Prostate gland (tissue), 2 donors: ENCODE results near the gene PIGX. TPM values are rescaled to one million over a fixed set of nuclear protein-coding genes. Genes with fewer than 3 reads are reported as not detected.

Source experiments
- DNase-seq: peaks from one replicate; pipeline ENCODE4 v3.0.0-alpha.2; 2019; ENCODE audit warnings: low spot score
- H3K27ac ChIP-seq, 2 donors: fragments of 200-600 bp; sonication (generic); 2 replicates each; pipeline ENCODE4 v1.5.1; 2017 to 2019
- H3K27me3 ChIP-seq: fragments of 200-600 bp; sonication (generic); replicated peaks from 2 replicates; pipeline ENCODE4 v1.5.1; 2019; ENCODE audit not compliant: insufficient read depth
- H3K36me3 ChIP-seq, 2 donors: fragments of 200-600 bp; sonication (generic); 1 replicate in 1 of 2; 2 replicates in 1 of 2; pipeline versions ENCODE4 v1.5.1 to v1.8.1; 2017 to 2019
- H3K4me1 ChIP-seq: fragments of 200-600 bp; sonication (generic); replicated peaks from 2 replicates; pipeline ENCODE4 v1.5.1; 2019
- H3K4me3 ChIP-seq, 2 donors: fragments of 200-600 bp; sonication (generic); 2 replicates each; pipeline ENCODE4 v1.5.1; 2017 to 2019
- H3K9me3 ChIP-seq: fragments of 200-600 bp; sonication (generic); 2 replicates; pipeline ENCODE4 v1.5.1; 2017
- CTCF ChIP-seq, 4 experiments: fragments of 200-600 bp in 2 of 4; fragments of 450-650 bp in 2 of 4; sonication (generic) in 2 of 4; IDR thresholded peaks; 1 replicate in 3 of 4; 2 replicates in 1 of 4; pipeline ENCODE4 v1.5.1; 2016 to 2019; ENCODE audit warnings: antibody characterized with exemption in 4 of 4, mild to moderate bottlenecking in 2 of 4, moderate library complexity in 2 of 4
- POLR2A ChIP-seq: fragments of 450-650 bp; IDR thresholded peaks from one replicate; pipeline ENCODE4 v1.6.1; 2016; ENCODE audit warnings: antibody characterized with exemption, mild to moderate bottlenecking
- POLR2AphosphoS5 ChIP-seq: sonication (generic); formaldehyde crosslinking; IDR thresholded peaks from one replicate; pipeline ENCODE4 v1.6.1; 2017; ENCODE audit warnings: antibody characterized with exemption
- WGBS: methylation state at CpG from one replicate; pipeline ENCODE4 v1.1.5; 2018; 5-methylcytosine and 5-hydroxymethylcytosine counted together
- intact Hi-C: fragments of 100-400 bp; cut with DNase I; formaldehyde crosslinking; loops from one replicate; pipeline ENCODE4 v1.14.2; 2022
- total RNA-seq, 2 donors: library from RNA; depleted of rRNA; stranded (reverse); fragments of >200 nt; gene quantifications; one replicate each; pipeline ENCODE4 v1.1.0, GENCODE V29; 2016

The PIGX gene
- total RNA-seq, 2 donors from 2014 or later = 32.6 to 60.4 TPM

DNA sequence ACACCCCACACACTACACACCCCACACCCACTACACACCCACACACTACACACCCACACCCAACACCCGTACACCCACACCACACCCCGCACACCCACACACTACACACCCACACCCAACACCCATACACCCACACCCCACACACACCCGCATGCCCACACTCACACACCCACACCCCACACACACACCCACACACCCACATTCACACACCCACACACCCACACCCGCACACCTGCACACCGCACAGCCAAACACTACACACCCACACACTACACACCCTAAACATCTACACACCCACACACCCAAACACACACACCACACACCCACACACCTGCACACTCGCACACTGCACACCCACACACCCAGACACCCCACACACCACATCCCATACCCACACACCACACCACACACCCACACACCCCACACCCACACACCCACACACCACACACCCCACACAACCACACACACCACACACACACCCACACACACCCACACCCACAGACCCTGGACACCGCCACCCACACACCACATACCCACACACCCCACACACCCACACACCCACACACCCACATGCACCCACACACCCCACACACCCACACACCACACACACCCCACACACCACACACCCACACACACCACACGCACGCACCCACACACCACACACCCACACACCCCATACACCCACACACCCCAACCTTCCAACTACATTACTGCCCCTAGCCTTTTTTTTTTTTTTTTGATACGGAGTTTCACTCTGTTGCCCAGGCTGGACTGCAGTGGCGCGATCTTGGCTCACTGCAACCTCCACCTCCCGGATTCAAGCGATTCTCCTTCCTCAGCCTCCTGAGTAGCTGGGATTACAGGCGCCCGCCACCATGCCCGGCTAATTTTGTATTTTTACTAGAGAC is 17.0 kb upstream of the PIGX start:
- 92% methylated on average over 17 of the region's 17 CpGs for WGBS
- no peaks in the 10 kb centered on the region for H3K27me3 ChIP-seq
- H3K4me3 ChIP-seq = no peak overlapping the region
- intact Hi-C loops = loop anchor here (5.0 kb wide), 1 partner anchor 443 kb away; no protein-coding TSS in a partner anchor
- H3K36me3 ChIP-seq = no peaks in the 10 kb centered on the region
- H3K4me1 ChIP-seq = no peaks in the 10 kb centered on the region
- TF ChIP-seq CTCF (IDR thresholded peaks at IDR 0.05) = no peak
- no peak for TF ChIP-seq POLR2A
- no peak for TF ChIP-seq POLR2AphosphoS5
- no peaks in the 10 kb centered on the region for H3K9me3 ChIP-seq
- no peak overlapping the region for H3K27ac ChIP-seq
- no peak for DNase-seq

- no peak for TF ChIP-seq POLR2A
- TF ChIP-seq POLR2AphosphoS5 = no peak
- no peak for TF ChIP-seq CTCF (IDR thresholded peaks at IDR 0.05)
- intact Hi-C loops = no loop called here
- no peaks in the 10 kb centered on the region for H3K36me3 ChIP-seq
- H3K9me3 ChIP-seq = no peaks in the 10 kb centered on the region
- H3K27me3 ChIP-seq = no peaks in the 10 kb centered on the region
- DNase-seq = no peak
- H3K4me1 ChIP-seq = no peaks in the 10 kb centered on the region
- H3K4me3 ChIP-seq = no peak overlapping the region
- no peak overlapping the region for H3K27ac ChIP-seq
- 73% methylated on average over 5 of the region's 5 CpGs for WGBS
Measured at GRCh38 chr3:196695849-196696226, 16.3 kb upstream of the PIGX start.

DNA sequence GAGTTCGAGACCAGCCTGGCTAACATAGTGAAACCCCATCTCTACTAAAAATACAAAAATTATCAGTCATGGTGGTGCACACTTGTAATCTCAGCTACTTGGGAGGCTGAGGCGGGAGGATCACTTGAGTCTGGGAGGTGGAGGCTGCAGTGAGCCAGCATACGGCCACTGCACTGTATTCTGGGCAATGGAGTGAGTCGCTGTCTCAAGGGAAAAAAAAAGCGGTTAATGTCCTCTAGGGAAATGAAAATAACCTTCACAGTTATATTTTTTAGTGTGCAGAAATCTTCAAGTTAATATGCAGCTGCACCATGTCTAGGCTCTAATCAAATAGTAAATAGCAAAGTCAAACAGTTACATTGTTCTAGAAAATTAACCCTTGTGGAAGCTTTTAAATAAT is 14.9 kb upstream of the PIGX start:
- H3K27me3 ChIP-seq = no peaks in the 10 kb centered on the region
- 82% methylated on average over 5 of the region's 5 CpGs for WGBS
- TF ChIP-seq POLR2A = no peak
- no peak for TF ChIP-seq POLR2AphosphoS5
- TF ChIP-seq CTCF (IDR thresholded peaks at IDR 0.05) = no peak
- no peak overlapping the region for H3K4me3 ChIP-seq
- intact Hi-C loops = no loop called here
- H3K36me3 ChIP-seq = no peaks in the 10 kb centered on the region
- no peaks in the 10 kb centered on the region for H3K9me3 ChIP-seq
- H3K4me1 ChIP-seq = no peaks in the 10 kb centered on the region
- no peak for DNase-seq
- H3K27ac ChIP-seq = no peak overlapping the region

DNA sequence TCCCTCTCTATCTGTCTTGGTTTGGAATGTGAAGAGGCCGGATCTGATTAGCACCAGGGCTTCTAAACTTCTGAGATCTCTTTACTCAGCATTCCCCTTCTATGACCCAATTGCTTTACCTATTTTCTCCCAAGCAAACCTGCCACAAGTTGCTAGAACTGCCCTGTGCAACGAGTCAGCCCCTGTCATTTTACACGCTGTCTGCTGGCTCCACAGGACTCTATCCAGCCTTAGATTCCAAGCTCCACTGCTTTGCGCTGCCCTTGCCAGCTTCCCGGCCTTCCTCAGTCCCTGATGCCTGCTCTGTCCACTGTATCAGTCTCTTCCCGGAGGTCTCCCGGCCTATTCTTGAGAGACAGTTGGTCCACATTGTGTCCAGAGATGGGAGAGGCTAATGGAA is 12.4 kb upstream of the PIGX start:
- H3K9me3 ChIP-seq = no peaks in the 10 kb centered on the region
- TF ChIP-seq POLR2A (no peak), CTCF (IDR thresholded peaks at IDR 0.05) (no peak), POLR2AphosphoS5 (no peak)

GRCh38 chr3:196700801-196701200 is 11.4 kb upstream of the PIGX start:
- no peaks in the 10 kb centered on the region for H3K36me3 ChIP-seq
- no peak for DNase-seq
- WGBS = 86% methylated on average over 4 of the region's 4 CpGs
- H3K4me3 ChIP-seq = no peak overlapping the region
- H3K4me1 ChIP-seq = no peaks in the 10 kb centered on the region
- H3K9me3 ChIP-seq = no peaks in the 10 kb centered on the region
- intact Hi-C loops = no loop called here
- no peaks in the 10 kb centered on the region for H3K27me3 ChIP-seq
- TF ChIP-seq POLR2A = no peak
- TF ChIP-seq CTCF (IDR thresholded peaks at IDR 0.05) = no peak
- TF ChIP-seq POLR2AphosphoS5 = no peak
- H3K27ac ChIP-seq = no peak overlapping the region

More for the DNA sequence above, 12.4 kb upstream of the PIGX start:
- Histone ChIP-seq H3K27ac (no peak overlapping the region), H3K4me1 (no peaks in the 10 kb centered on the region), H3K4me3 (no peak overlapping the region), H3K36me3 (no peaks in the 10 kb centered on the region), H3K27me3 (no peaks in the 10 kb centered on the region)
- intact Hi-C loops = no loop called here
- no peak for DNase-seq
- WGBS = 83% methylated on average over 7 of the region's 7 CpGs
